Small intestine (tissue), 7 donors: ENCODE measurements around the gene IL9R. TPM values are rescaled to one million over a fixed set of nuclear protein-coding genes. Genes with fewer than 3 reads are reported as not detected.
"Not testable (repeated sequence)": the region's sequence is repeated elsewhere in the genome, so short reads cannot be mapped to it uniquely, and the experiment has no call there.

Experiments
- DNase-seq, 2 donors: peaks; one replicate each; pipeline versions ENCODE4 v3.0.0 to v3.0.0-alpha.2; 2013
- FAIRE-seq: peaks from 2 replicates; lab custom pipeline; 2012; peaks lifted over from hg19 to GRCh38; lab: Jason Lieb, UNC
- H3K27ac ChIP-seq, 3 donors: one replicate each; pipeline ENCODE4 v1.5.1; 2013; ENCODE audit warnings: low read length in 2 of 3, mild to moderate bottlenecking in 2 of 3, control low read depth in 1 of 3, inconsistent platforms in 1 of 3, low read depth in 1 of 3, moderate library complexity in 1 of 3
- H3K27me3 ChIP-seq, 3 donors: one replicate each; pipeline ENCODE4 v1.6.1; 2013; ENCODE audit warnings: low read length in 3 of 3, inconsistent platforms in 1 of 3; ENCODE audit not compliant: control insufficient read depth in 3 of 3, insufficient read depth in 3 of 3
- H3K36me3 ChIP-seq, 3 donors: one replicate each; pipeline ENCODE4 v1.6.1; 2013; ENCODE audit warnings: low read length in 3 of 3, inconsistent platforms in 1 of 3, low read depth in 1 of 3, mild to moderate bottlenecking in 1 of 3, moderate library complexity in 1 of 3; ENCODE audit not compliant: control insufficient read depth in 3 of 3, insufficient read depth in 2 of 3
- H3K4me1 ChIP-seq, 3 donors: one replicate each; pipeline ENCODE4 v1.6.1; 2013; ENCODE audit warnings: low read length in 2 of 3, inconsistent platforms in 1 of 3, low read depth in 1 of 3, mild to moderate bottlenecking in 1 of 3, moderate library complexity in 1 of 3; ENCODE audit not compliant: control insufficient read depth in 3 of 3, insufficient read depth in 2 of 3
- H3K4me3 ChIP-seq, 3 donors: one replicate each; pipeline ENCODE4 v1.5.1; 2013; ENCODE audit warnings: low read length in 3 of 3, control low read depth in 1 of 3, inconsistent platforms in 1 of 3, low read depth in 1 of 3, mild to moderate bottlenecking in 1 of 3, moderate library complexity in 1 of 3
- H3K9me3 ChIP-seq, 2 donors: one replicate each; pipeline ENCODE4 v1.6.1; 2013; ENCODE audit warnings: low read depth in 1 of 2, low read length in 1 of 2; ENCODE audit not compliant: control insufficient read depth in 2 of 2, insufficient read depth in 1 of 2
- WGBS, 3 donors: extraction: QIAGEN DNeasy Blood & Tissue Kit; methylation state at CpG; one replicate each; pipeline ENCODE4 v1.1.7; 2013; 5-methylcytosine and 5-hydroxymethylcytosine counted together
- polyA plus RNA-seq, 4 donors: library from polyadenylated mRNA; stranded (reverse) in 3 of 4; unstranded in 1 of 4; fragments of 200-250 nt in 3 of 4; fragments of 120-200 nt in 1 of 4; gene quantifications; one replicate each; pipeline versions ENCODE4 v1.2.1 to v1.2.3, GENCODE V29; 2013
- donor health status: healthy with polysubstance abuse.
- donor health status: control.
- donor health status: control.
- donor health status: Bipolar disorder and iron deficiency.
- donor health status: healthy.

IL9R gene
- polyA plus RNA-seq, 4 donors: 0.18 to 0.40 (median 0.27) TPM; not detected in 1

DNA sequence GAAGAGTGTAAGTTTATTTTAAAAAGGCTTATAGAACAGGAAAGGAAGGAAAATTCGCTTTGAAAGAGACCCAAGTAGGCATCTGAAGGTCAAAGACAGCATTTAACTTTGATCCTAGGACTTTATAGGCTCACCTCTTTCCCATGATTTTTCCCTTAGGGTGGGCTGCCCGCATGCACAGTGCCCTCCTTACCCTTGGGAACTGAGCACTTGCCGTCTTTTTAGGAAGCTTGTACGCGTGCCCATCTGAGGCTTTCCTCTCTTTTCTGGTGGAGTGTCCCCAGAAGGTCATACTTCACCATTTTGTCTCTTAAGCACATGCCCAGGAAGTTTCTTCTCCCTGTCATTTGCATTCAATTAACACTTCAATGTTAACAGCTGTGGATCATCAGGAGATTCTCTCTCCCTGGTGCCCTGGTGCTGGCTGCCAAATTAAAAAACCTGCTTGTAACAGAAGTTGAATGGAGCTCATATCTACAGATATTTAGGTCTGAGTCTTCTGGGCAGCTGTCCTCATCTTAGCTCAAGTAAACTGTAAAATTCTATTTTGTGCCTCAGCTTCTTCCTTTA, 38.4 kb upstream of the IL9R start:
- peaks cover 0 to 14% of the 10 kb centered on the region in 2 donors for H3K9me3 ChIP-seq
- H3K36me3 ChIP-seq: no peaks in the 10 kb centered on the region
- H3K27me3 ChIP-seq: no peaks in the 10 kb centered on the region
- no peak overlapping the region for H3K4me3 ChIP-seq
- H3K27ac ChIP-seq: no peak overlapping the region
- H3K4me1 ChIP-seq: no peaks in the 10 kb centered on the region
- DNase-seq (no peak), FAIRE-seq (no peak)
- WGBS, 3 donors: 75 to 83% (median 76%) methylated on average over 5 of the region's 5 CpGs

DNA sequence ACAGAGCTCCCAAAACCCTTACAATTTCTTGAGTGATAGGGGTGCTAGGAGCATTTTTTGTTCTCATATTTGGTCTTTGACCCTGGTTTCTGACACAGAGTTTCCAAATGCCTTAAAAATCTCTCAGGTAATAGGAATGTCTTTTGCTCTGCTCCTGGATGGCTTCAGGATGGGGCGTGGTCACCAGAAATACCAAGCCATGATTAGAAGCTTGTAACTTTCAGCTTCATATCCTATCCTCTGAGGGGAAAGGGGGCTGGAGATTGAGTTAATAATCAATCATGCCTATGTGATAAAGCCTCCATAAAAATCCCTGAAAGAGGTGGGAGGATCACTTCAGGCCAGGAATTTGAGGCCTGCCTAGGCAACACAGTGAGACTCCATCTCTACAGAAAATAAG, 34.6 kb upstream of the IL9R start:
- Histone ChIP-seq H3K36me3 (no peaks in the 10 kb centered on the region), H3K27ac (no peak overlapping the region), H3K27me3 (no peaks in the 10 kb centered on the region), H3K9me3 (peaks cover 0 to 9% of the 10 kb centered on the region in 2 donors), H3K4me1 (no peaks in the 10 kb centered on the region), H3K4me3 (no peak overlapping the region)
- FAIRE-seq (no peak), DNase-seq (peak; percentile 14 to 53)
- WGBS, 3 donors: 18 to 41% (median 36%) methylated on average over 1 of the region's 1 CpG

DNA sequence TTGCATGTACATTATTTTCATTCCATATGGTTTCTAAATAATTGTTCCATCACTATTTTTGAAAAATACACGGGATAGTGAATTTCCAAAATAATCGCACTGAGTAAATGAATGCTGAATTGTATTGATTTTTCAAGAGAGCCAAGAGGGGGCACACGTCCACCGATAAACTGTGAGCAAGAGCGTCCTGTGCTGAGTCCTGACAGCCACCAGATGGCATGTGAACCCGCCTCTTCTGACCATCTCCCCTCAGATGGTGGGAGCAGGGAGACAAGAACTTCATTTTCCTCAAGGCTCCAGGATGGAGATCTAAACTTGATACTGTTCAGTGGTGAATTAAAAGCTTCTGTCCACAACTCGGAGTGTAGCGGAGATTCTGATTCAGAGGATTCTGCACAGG, 30.6 kb upstream of the IL9R start:
- Histone ChIP-seq H3K4me1 (no peaks in the 10 kb centered on the region), H3K27ac (no peak overlapping the region), H3K36me3 (no peaks in the 10 kb centered on the region), H3K27me3 (no peaks in the 10 kb centered on the region), H3K4me3 (no peak overlapping the region), H3K9me3 (peaks cover 0 to 18% of the 10 kb centered on the region in 2 donors)
- no peak for FAIRE-seq
- WGBS, 3 donors: 42 to 48% (median 46%) methylated on average over 8 of the region's 8 CpGs
- peak; percentile 2 to 37 for DNase-seq

DNA sequence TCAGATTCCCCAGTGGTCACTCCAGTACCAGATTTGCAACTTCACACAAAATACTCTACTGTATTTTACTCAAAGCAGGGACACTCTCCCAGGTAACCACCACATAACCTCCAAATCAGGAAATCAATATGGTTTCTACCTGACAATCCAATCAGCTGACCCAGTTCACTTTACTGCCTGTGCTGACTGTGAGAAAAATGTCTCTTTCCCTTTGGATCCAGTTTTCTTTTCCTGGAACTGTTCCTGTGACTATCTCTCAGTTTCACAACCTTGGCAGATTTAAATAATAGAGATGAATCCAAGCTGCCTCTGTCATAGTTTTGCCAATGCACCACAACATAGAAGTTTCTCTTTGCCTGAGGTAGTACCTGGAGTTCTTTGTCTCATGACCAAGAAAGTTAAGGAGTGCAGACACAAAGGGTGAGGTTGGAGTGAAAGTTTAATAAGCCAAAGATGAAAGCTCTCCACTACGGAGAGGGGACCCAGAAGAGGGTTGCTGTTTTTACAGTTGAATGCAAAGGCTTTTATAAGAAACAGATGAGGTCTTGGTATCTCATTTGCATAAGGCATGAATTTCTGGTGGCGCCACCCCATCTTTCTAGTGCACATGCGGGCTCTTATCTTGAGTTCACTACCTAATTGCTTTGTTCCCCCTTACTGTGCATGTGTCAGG, 29.7 kb upstream of the IL9R start:
- Histone ChIP-seq H3K9me3 (peaks cover 0 to 18% of the 10 kb centered on the region in 2 donors), H3K4me1 (no peaks in the 10 kb centered on the region), H3K27ac (no peak overlapping the region), H3K4me3 (no peak overlapping the region), H3K36me3 (no peaks in the 10 kb centered on the region), H3K27me3 (no peaks in the 10 kb centered on the region)
- FAIRE-seq (no peak), DNase-seq (no peak)
- 63 to 68% (median 66%) methylated on average over 3 of the region's 3 CpGs for WGBS, 3 donors

DNA sequence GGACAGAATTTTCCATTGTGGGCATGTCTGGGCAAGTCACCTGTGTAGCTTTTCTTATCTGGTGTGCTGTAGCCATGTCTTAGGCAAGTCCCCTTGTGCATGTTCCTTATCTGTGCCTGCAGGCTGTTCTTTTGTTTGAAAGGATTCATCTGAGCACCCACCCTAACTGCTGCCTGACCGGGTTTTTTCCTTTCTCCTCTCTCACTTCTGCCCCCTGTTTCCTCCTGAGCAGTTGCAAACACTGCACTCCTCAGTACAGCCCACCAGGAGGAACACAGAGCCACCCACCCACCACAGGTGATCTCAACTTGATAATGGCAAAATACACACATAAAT, 29.2 kb upstream of the IL9R start:
- FAIRE-seq: no peak
- Histone ChIP-seq H3K36me3 (no peaks in the 10 kb centered on the region), H3K4me1 (no peaks in the 10 kb centered on the region), H3K27ac (no peak overlapping the region), H3K9me3 (peaks cover 0 to 13% of the 10 kb centered on the region in 2 donors), H3K4me3 (no peak overlapping the region), H3K27me3 (no peaks in the 10 kb centered on the region)
- 17 to 56% (median 33%) methylated on average over 1 of the region's 1 CpG for WGBS, 3 donors
- no peak for DNase-seq

DNA sequence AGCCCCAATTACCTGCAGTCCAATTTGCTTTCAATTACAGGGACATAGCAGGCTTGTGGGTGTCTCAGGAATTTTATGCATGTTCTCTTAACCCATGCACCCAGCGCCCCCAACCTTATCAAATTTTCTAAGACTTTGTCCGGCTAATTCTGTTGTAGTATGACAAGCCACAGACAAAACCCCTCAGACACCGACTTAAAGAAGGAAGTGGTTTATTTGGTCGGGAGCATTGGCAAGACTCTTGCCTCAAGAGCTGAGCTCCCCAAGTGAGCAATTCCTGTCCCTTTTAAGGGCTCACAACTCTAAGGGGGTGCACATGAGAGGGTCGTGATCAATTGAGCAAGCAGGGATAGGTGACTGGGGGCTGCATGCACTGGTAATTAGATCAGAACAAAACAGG, 28.7 kb upstream of the IL9R start:
- Histone ChIP-seq H3K4me1 (no peaks in the 10 kb centered on the region), H3K27ac (no peak overlapping the region), H3K36me3 (no peaks in the 10 kb centered on the region), H3K9me3 (peaks cover 0 to 9% of the 10 kb centered on the region in 2 donors), H3K27me3 (no peaks in the 10 kb centered on the region), H3K4me3 (no peak overlapping the region)
- DNase-seq: no peak
- 38 to 45% (median 41%) methylated on average over 5 of the region's 5 CpGs for WGBS, 3 donors
- no peak for FAIRE-seq

DNA sequence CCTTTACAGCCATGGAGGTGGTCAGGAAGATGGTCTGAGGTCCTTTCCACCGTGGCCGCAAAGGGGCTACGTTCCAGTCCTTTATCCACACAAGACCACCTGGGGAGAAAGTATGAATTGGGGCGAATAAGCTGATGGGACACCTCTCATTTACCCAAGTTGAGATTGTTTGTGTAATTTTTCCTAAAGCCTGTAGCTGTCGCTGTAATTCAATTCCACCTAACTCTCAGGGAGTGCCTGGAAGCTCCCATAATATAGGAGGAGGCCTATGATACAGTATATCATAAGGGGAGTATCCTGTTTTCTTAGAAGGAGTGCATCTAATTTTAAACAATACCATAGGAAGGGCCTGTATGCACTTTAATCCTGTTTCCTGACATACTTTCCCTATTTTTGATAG, 25.8 kb upstream of the IL9R start:
- WGBS, 3 donors: 60 to 69% (median 63%) methylated on average over 5 of the region's 5 CpGs
- DNase-seq: peak in 1 of 2 donors; percentile 16
- not testable (repeated sequence) for H3K9me3 ChIP-seq, H3K4me3 ChIP-seq, H3K27me3 ChIP-seq, H3K36me3 ChIP-seq, H3K27ac ChIP-seq, H3K4me1 ChIP-seq, FAIRE-seq

DNA sequence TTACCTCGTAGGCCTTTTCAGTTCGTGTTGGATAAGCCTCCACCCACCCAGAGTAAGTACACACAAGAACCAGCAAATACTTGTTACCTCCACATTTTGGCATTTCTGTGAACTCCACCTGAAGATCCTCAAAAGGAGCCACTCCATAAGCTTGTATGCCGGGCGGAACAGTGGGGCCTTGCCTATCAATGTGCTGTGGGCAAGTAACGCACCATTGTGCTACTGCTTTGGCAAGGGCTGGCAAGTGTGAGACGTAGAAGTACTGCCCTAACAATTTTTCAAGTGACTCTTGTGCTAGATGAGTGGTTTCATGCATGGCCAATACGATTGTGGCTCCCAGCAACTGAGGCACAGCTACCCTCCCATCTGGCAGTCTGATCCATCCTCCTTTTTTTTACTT, 25.3 kb upstream of the IL9R start:
- H3K4me3 ChIP-seq, H3K9me3 ChIP-seq, FAIRE-seq, DNase-seq, H3K27ac ChIP-seq, H3K36me3 ChIP-seq, H3K4me1 ChIP-seq, H3K27me3 ChIP-seq: not testable (repeated sequence)
- WGBS, 3 donors: 71 to 85% (median 76%) methylated on average over 7 of the region's 7 CpGs

DNA sequence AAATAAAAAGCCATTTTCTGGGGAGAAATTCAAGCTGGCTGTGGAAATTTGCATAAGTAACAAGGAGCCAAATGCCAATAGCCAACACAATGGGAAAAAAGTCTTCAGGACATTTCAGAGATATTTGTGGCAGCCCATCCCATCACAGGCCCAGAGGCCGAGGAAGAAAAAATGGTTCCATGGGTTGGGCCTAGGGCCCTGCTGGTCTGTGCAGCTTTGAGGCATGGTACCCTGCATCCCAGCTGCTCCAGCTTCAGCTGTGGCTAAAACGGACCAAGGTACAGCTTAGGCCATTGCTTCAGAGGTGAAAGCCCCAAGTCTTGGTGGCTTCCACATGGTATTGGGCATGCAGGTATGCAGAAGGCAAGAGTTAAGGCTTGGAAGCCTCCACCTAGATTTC, 14.2 kb upstream of the IL9R start:
- FAIRE-seq: no peak
- no peak for DNase-seq
- 71 to 73% (median 72%) methylated on average over 2 of the region's 2 CpGs for WGBS, 3 donors

More for the DNA sequence above, 14.2 kb upstream of the IL9R start:
- Histone ChIP-seq H3K27ac (no peak overlapping the region), H3K27me3 (no peaks in the 10 kb centered on the region), H3K4me3 (no peak overlapping the region), H3K9me3 (peaks cover 0 to 16% of the 10 kb centered on the region in 2 donors), H3K4me1 (peaks cover 0 to 2% (median 0%) of the 10 kb centered on the region in 3 donors), H3K36me3 (no peaks in the 10 kb centered on the region)
